ENCODE measurements around the gene RIPK3.

The RIPK3 gene

GRCh38 chr14:24316597-24316950 is 23.2 kb downstream of the RIPK3 start:
- DNase-seq, result no peak

GRCh38 chr14:24315807-24316596 is 23.8 kb downstream of the RIPK3 start:
- no peak for DNase-seq

- DNase-seq, result no peak
Observed at GRCh38 chr14:24315243-24315806, 24.5 kb downstream of the RIPK3 start.

- no peak for DNase-seq
Observed at GRCh38 chr14:24314377-24315193, 25.2 kb downstream of the RIPK3 start.

- DNase-seq, result no peak
Observed at GRCh38 chr14:24313913-24314312, 25.9 kb downstream of the RIPK3 start.

- DNase-seq, result no peak
Observed at GRCh38 chr14:24312736-24313507, 26.9 kb downstream of the RIPK3 start.

GRCh38 chr14:24311837-24312615 is 27.8 kb downstream of the RIPK3 start:
- no peak for DNase-seq

- no peak for DNase-seq
Observed at GRCh38 chr14:24310646-24311604, 28.9 kb downstream of the RIPK3 start, which contains the start of gene LTB4R. Gene LTB4R, plus strand, starts transcription at chr14:24311502. Its CDS starts 4,150 bp downstream, at chr14:24315652.

- no peak for DNase-seq
Observed at GRCh38 chr14:24310265-24310645, 29.5 kb downstream of the RIPK3 start.

GRCh38 chr14:24309538-24310264 is 30.1 kb downstream of the RIPK3 start, which contains the start of gene LTB4R2:
Gene LTB4R2, plus strand, starts transcription at chr14:24310140. Its CDS starts 525 bp downstream, at chr14:24310665.
- DNase-seq, result no peak

- no peak for DNase-seq
Observed at GRCh38 chr14:24308342-24309124, 31.3 kb downstream of the RIPK3 start.

- DNase-seq, result peak; percentile 22
Observed at GRCh38 chr14:24307575-24308341, 32.0 kb downstream of the RIPK3 start, which contains the start of gene CIDEB. Gene CIDEB, minus strand, starts transcription at chr14:24307977. Its CDS starts 119 bp downstream, at chr14:24307858.

- no peak for DNase-seq
Observed at GRCh38 chr14:24307156-24307574, 32.6 kb downstream of the RIPK3 start.

- no peak for DNase-seq
Observed at GRCh38 chr14:24304019-24304387, 35.8 kb downstream of the RIPK3 start.

GRCh38 chr14:24300326-24300980 is 39.3 kb downstream of the RIPK3 start:
- no peak for DNase-seq

GRCh38 chr14:24299255-24300191 is 40.3 kb downstream of the RIPK3 start, which contains the start of the genes DHRS1 and NOP9:
Gene DHRS1, minus strand, starts transcription at chr14:24299780. Its CDS starts 674 bp downstream, at chr14:24299106.
Gene NOP9, plus strand, starts transcription at chr14:24299850. Its CDS starts 105 bp downstream, at chr14:24299955.
- DNase-seq, result peak; percentile 81
